Measurements from ENCODE around the gene CAT. TPM values are rescaled to one million over a fixed set of nuclear protein-coding genes. Genes with fewer than 3 reads are reported as not detected.

CAT gene
- polyA plus RNA-seq, 1 of the 3 experiments (the other 2 are of a cell fraction), result 26.6 TPM

DNA sequence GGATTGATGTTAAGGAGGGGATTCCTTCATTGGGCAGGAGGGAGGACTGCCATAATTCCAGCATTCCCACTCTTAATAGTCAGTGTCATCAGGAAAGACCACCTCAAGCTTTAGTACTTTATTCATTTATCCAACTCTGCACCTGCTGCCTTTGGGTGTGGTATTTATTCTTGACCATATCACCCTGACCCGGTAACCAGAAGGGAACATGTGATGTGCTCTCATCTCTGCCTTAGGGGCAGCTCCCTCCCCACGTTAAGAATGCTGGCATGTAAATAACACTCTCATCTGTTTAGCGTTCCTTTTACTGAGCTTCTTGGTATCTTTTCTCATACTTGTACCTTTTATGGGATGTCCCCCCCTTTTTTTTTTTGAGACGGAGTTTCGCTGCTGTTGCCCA lies 7.7 kb downstream of the CAT start:
- ChIA-PET CTCF (interaction anchor here (0.6 to 2.2 kb wide), 3 partner anchors 9 to 46 kb away, joined by 3 to 5 read pairs (median 3); no protein-coding TSS in a partner anchor), POLR2A (no interaction called here)
- Histone ChIP-seq H3K4me3 (ENCODE audit: low read depth in 2 of 2, low read length in 1 of 2) (no peak overlapping the region), H3K4me1 (ENCODE audit: control insufficient read depth in 1 of 2, insufficient read depth in 2 of 2, low read depth in 1 of 2, low read length in 1 of 2) (peaks cover 0 to 9% of the 10 kb centered on the region in 2 experiments; a peak in 1 of 4 replicates), H3K79me2 (ENCODE audit: insufficient read depth) (peaks cover 23% of the 10 kb centered on the region; the same call in 1 of the 2 replicates), H2AFZ (ENCODE audit: low read depth) (no peak overlapping the region), H3F3A (replicated peaks; ENCODE audit: insufficient read depth) (no peaks in the 10 kb centered on the region), H3K27ac (ENCODE audit: low read depth in 2 of 2, low read length in 1 of 2) (no peak overlapping the region), H3K4me2 (no peak overlapping the region), H3K27me3 (ENCODE audit: insufficient read depth) (no peaks in the 10 kb centered on the region), H3K36me3 (replicated peaks in 1 of 2; ENCODE audit: control insufficient read depth in 1 of 2, insufficient read depth in 2 of 2, low read length in 1 of 2) (peaks cover 4 to 25% of the 10 kb centered on the region in 2 experiments), H4K20me1 (ENCODE audit: insufficient read depth) (no peaks in the 10 kb centered on the region), H3K9me3 (no peaks in the 10 kb centered on the region), H3K9ac (no peak overlapping the region), H3K9me2 (no peaks in the 10 kb centered on the region)
- no peak for DNase-seq
- no peak for TF ChIP-seq NRF1 (IDR thresholded peaks at IDR 0.05; ENCODE audit: low read depth, low read length)
- TF ChIP-seq RAD21 (IDR thresholded peaks at IDR 0.05; ENCODE audit: low read length), result no peak
- TF ChIP-seq TEAD4 (IDR thresholded peaks at IDR 0.05; ENCODE audit: borderline replicate concordance, insufficient read depth), result no peak
- 89% methylated on average over 5 of the region's 5 CpGs for WGBS (ENCODE audit: low lambda C conversion rate)

DNA sequence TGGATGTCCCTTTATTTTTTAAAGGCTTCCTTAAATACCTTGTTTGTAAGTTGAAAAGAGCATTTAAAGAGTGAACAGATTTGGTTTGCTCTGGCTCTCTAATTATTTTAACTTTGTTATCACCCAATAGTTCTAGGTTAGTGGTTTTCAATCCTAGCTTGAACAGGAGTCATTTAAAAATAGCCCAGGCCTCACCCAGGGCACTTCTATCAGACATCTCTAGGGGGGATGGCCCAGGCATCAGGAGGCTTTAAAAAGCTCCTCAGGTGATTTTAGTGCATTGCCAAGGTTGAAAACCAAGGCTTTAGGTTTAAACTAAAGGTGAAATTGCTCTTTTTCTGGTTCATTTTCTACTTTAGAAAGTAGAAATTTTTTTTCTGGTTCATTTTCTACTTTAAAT lies 8.3 kb downstream of the CAT start:
- Histone ChIP-seq H3K27me3 (ENCODE audit: insufficient read depth) (no peaks in the 10 kb centered on the region), H3K4me1 (ENCODE audit: control insufficient read depth in 1 of 2, insufficient read depth in 2 of 2, low read depth in 1 of 2, low read length in 1 of 2) (peaks cover 0 to 9% of the 10 kb centered on the region in 2 experiments; a peak in 1 of 4 replicates), H3K4me3 (ENCODE audit: low read depth in 2 of 2, low read length in 1 of 2) (no peak overlapping the region), H3K9me2 (no peaks in the 10 kb centered on the region), H3K79me2 (ENCODE audit: insufficient read depth) (peaks cover 20% of the 10 kb centered on the region; the same call in 1 of the 2 replicates), H3K4me2 (no peak overlapping the region), H3K27ac (ENCODE audit: low read depth in 2 of 2, low read length in 1 of 2) (no peak overlapping the region), H3F3A (replicated peaks; ENCODE audit: insufficient read depth) (no peaks in the 10 kb centered on the region), H4K20me1 (ENCODE audit: insufficient read depth) (no peaks in the 10 kb centered on the region), H3K36me3 (replicated peaks in 1 of 2; ENCODE audit: control insufficient read depth in 1 of 2, insufficient read depth in 2 of 2, low read length in 1 of 2) (peaks cover 10 to 30% of the 10 kb centered on the region in 2 experiments), H3K9ac (no peak overlapping the region), H2AFZ (ENCODE audit: low read depth) (no peak overlapping the region), H3K9me3 (no peaks in the 10 kb centered on the region)
- CTCF ChIA-PET, result interaction anchor here (0.7 to 2.2 kb wide), 2 partner anchors 9 to 21 kb away, joined by 3 to 5 read pairs; no protein-coding TSS in a partner anchor
- DNase-seq, result no peak
- POLR2A ChIA-PET, result no interaction called here
- TF ChIP-seq TAF1 (IDR thresholded peaks at IDR 0.05; ENCODE audit: borderline replicate concordance, low read depth, low read length) (no peak), SIN3A (IDR thresholded peaks at IDR 0.05; ENCODE audit: borderline replicate concordance, low read depth, low read length) (no peak), YY1 (IDR thresholded peaks at IDR 0.05; ENCODE audit: low read depth) (no peak), MEF2A (IDR thresholded peaks at IDR 0.05; ENCODE audit: borderline replicate concordance, low read depth) (no peak), EP300 (IDR thresholded peaks at IDR 0.05; ENCODE audit: borderline replicate concordance in 1 of 2, low read depth in 1 of 2, low read length in 1 of 2) (no peak), GABPA (IDR thresholded peaks at IDR 0.05; ENCODE audit: low read depth) (no peak), RCOR1 (IDR thresholded peaks at IDR 0.05; ENCODE audit: low read length) (no peak), EZH2phosphoT487 (IDR thresholded peaks at IDR 0.05; ENCODE audit: borderline replicate concordance, low read depth) (no peak)
- TF ChIP-seq, protein P1, sequence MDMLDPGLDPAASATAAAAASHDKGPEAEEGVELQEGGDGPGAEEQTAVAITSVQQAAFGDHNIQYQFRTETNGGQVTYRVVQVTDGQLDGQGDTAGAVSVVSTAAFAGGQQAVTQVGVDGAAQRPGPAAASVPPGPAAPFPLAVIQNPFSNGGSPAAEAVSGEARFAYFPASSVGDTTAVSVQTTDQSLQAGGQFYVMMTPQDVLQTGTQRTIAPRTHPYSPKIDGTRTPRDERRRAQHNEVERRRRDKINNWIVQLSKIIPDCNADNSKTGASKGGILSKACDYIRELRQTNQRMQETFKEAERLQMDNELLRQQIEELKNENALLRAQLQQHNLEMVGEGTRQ (IDR thresholded peaks at IDR 0.05; ENCODE audit: borderline replicate concordance, low read depth, low read length), result no peak
- TF ChIP-seq, protein P2, sequence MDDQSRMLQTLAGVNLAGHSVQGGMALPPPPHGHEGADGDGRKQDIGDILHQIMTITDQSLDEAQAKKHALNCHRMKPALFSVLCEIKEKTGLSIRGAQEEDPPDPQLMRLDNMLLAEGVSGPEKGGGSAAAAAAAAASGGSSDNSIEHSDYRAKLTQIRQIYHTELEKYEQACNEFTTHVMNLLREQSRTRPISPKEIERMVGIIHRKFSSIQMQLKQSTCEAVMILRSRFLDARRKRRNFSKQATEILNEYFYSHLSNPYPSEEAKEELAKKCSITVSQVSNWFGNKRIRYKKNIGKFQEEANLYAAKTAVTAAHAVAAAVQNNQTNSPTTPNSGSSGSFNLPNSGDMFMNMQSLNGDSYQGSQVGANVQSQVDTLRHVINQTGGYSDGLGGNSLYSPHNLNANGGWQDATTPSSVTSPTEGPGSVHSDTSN (IDR thresholded peaks at IDR 0.05), result no peak
